Activated T-cell treated with anti-CD3 and anti-CD28 coated beads for 4 hours (primary cell): ENCODE data around the gene OR6S1.
"Not testable (repeated sequence)": the region's sequence is repeated elsewhere in the genome, so short reads cannot be mapped to it uniquely, and the experiment has no call there.

Experiments
- DNase-seq: peaks from one replicate; pipeline ENCODE4 v3.0.0-alpha.2; 2020

Gene OR6S1

DNA sequence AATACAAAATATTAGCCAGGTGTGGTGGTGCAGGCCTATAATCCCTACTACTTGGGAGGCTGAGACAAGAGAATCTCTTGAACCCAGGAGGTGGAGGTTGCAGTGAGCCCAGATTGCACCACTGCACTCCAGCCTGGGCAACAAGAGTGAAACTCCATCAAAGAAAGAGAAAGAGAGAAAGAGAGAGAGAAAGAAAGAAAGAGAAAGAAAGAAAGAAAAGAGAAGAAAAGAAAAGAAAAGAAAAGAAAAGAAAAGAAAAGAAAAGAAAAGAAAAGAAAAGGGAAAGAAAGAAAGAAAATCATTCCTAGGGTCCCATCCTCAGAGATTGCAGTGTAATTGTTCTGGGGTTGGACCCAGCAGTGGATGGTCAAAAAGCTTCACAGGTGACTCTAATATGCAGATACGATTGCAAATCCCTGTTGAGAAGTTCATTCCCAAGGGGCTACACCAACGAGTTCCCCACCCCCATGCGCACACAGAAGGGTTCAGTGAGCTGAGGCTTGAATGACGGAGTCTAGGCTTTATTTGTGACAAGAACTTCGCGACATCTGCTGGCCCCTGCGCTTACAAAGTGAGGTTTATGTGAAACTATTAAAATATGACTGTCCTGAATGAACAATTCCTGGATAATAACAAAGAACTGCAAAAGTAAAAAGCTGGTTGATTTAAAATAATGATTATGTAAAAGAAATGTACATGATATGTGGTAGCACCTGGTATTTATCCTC is 32.9 kb downstream of the OR6S1 start:
- no peak for DNase-seq

DNA sequence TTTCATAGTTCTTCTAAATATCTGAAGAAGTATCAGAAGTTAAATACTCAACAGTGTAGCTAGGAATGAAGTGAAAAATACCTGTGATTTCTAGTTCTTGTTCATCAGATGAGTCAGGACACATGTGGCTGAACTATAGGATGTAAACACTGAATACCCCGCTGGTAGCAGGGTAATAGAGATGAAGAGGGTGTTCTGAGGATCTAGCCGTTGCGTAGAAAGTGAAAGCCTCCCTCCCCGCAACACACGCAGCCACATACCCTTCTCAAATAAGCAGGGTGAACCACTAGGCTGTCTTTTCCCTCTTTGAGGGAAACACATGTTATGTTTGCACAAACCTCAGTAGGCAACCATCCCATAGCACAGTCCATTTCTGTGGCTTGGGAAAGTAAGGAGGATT is 33.9 kb downstream of the OR6S1 start:
- no peak for DNase-seq

DNA sequence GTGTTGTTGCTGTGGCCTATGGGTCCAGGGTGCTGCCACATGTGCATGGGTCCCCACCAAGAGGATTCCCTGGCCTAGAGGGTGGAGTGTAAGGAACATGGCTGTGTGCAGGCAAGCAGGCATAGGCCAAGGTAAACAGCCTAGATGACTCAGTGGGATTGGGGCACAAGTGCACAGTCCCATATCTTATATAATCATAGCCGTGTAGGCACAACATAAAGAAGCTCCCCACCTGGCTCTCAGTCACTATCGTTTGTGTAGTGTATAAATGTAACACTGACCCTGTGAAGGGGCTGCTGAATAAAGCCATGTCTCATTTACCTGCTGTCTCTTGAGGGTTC is 34.6 kb downstream of the OR6S1 start:
- no peak for DNase-seq

DNA sequence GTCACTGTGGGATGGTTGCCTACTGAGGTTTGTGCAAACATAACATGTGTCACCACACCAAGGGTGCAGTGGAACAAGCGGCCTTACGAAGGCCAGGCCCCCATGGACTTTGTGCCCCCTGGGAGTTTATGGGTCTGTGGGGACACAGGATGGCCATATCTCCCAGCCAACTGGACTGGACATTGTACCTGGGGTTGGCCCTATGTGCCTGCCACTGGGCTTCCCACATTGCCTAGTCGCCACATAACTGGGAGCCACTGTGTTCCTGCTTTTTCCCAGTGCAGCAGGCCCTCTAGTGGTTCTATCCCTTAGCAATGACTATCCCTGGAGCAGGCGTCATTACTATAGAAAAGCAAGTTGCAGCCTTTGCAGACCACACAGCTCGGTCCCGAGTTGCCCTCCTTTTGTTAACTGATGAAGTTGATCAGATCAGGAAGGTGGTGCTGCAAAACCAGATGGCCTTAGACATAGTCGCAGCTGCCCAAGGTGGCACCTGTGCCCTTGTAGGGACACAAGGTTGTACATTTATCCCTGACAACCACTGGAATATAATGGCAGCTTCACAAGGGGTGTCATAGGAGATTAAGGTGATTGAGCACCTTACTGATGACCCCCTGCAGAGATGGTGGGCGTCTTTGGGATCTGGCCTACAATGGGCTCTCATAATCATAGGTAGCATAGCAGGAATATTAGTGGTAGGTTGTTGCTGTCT is 35.1 kb downstream of the OR6S1 start:
- DNase-seq, result no peak

DNA sequence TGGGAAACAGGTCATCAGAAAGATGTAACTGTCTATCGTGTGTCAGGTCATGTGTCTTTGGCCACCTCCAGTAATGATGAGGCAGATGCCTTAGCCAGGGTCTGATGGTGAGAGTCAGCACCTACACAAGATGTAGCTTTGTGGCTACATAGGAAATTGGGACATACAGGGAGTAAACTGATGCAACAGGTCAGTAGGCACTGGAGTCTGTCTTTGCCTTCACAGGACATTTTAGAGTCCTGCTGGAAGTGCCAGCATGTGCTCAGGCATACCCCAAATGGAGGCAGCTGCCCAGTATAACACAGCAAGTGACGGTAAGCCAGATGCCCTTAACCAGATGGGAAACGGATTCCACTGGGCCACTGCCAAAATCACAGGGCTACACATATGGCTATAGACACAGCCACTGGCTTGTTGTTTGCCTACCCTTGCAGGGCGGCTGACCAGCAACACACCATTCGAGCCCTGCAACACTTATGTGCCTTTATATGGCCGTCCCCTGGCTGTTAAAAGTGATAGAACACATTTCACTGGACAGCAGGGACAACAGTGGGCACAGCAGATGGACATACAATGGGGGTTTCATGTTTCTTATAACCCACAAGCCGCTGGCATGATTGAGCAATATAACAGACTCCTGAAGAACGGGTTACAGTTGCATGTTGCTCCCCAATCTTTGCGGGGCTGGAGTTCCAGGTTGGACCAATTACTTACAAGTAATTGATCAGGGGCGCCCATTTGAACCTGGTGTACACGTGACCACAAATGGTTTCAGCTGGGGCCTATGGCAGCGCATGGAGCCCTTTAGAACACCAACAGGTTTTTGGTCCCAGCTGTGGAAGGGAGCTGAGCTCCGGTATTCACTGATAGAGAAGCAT is 37.4 kb downstream of the OR6S1 start:
- DNase-seq, result no peak

DNA sequence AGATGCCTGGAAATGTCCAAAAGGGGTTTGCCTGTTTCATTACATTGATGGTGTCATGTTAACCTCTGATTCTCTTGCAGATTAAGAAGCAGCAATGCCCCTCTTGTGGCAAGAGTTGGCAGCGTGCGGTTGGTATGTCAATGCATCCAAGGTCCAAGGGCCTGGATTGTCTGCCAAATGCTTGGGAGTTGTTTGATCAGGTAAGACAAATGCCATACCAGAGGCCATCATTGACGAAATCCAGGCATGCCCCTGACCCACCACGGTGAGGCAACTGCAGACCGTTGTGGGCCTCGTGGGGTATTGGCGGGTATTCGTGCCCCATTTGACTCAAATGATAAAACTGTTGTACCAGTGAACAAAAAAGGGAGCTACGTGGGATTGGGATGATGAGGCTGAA is 38.9 kb downstream of the OR6S1 start:
- DNase-seq, result no peak

DNA sequence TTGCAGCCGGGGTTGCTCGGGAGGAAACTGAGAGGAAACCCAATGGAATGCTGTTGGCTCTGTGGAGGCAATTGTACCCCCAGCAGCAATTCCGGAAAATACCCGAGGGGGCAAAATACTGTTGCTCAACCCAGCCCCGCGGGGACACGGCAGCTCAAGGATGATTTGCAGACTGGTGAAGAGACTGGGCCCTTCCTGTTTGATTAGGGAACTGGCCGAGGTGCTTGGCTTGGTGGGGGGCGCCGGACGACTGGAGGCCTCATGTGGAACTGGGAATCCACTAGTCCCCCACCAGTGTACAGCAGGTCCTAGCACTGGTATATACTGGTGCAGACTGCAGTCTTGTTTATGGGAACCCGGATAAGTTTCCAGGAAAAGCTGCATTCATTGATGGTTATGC is 40.0 kb downstream of the OR6S1 start:
- no peak for DNase-seq

DNA sequence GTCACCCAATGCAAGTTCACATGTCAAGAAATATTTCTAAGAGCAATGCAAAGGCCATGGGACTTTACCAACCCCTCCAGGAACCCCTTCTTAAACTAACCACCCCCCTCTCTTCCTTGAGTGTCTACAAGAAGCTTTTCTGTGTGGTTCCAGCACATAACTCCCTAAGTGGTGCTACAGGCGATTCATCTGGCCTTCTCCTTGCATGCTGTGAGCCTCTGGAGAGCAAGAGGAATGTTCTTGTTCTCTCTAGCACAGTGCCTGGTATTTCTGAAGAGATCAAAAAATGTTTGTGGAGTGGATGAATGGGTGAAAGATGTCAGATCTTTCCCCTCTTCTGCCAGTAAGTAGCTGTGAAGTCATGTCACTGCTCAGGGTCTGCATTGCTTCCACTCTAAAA is 44.4 kb downstream of the OR6S1 start:
- DNase-seq, result no peak

DNA sequence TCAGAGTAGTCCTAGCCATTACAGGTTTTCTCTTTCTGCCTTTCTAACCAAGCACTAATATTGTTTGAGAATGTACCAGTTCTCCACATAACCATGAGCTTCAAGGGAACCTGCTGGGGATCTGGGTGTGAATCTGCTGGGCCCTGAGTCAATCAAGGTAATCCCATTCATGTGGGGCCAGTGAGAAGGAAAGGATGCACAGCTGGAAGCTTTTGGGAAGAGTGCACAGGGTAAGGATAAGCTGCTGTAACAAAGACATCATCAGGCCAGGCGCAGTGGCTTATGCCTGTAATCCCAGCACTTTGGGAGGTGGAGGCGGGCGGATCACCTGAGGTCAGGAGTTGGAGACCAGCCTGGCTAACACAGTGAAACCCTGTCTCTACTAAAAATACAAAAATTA is 45.8 kb downstream of the OR6S1 start:
- DNase-seq, result not testable (repeated sequence)

DNA sequence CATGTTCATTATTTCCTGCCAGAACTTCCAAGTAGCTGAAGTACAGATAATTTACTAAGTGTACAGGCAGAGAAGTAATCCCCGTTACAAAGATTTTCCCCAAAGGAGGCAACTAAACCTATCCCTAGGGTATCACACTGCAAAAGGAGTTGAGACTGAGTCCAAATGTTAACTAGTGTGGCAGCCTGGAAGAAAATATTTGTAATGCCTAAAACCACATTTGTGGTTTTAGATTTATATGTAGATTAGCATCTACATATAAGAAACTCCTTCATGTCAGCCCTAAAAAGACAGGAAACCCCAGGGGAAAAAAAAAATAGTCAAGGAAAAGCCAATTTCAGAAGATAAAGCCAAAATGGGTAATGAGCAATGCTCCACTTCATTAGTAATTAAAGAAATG is 48.9 kb downstream of the OR6S1 start:
- no peak for DNase-seq

DNA sequence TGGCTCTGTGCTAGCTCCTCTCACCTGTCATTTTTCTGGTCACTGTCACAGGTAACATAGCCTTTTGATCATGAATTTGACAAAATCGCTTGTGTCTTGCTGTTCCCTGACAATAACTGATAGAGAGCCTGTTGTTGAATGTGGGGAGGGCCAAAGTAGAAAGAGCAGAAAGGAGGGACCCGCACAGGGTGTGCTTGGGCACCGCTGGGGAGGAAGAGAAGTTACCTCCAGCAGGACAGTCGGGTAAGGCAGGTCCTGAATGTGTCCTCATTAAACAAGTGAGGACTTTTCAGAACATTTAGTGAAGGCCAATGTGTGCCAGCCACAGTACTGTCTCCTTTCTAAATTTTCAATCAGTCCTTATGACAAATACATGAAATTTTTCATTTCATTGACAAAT is 50.3 kb downstream of the OR6S1 start, which contains the start of gene RNASE12:
TSS of gene RNASE12 (minus strand) at position 142 of the 400 bp plus-strand sequence. CDS start 653 bp downstream, outside the sequence.
- no peak for DNase-seq
